Cardiac septum (tissue), 1 donor: ENCODE measurements around the gene KANTR. TPM values are rescaled to one million over a fixed set of nuclear protein-coding genes. Genes with fewer than 3 reads are reported as not detected.
A peak's percentile ranks its signal among the peaks of the same experiment; 100 is the strongest.

Source experiments
- DNase-seq: peaks from one replicate; pipeline ENCODE4 v3.0.0-alpha.2; 2020; ENCODE audit warnings: low spot score
- intact Hi-C: fragments of 100-400 bp; cut with DNase I; formaldehyde crosslinking; loops from one replicate; pipeline ENCODE4 v1.14.0; 2022
- total RNA-seq: library from RNA; stranded (reverse); fragmentation: NEBNext Ultra II Directional; extraction: Animal tissue kit (Norgen Biotek cat#: 25700); gene quantifications from one replicate; pipeline ENCODE4 v1.2.1, GENCODE V29; 2021
- donor health status: DM: no; HTN: no; CAD: no.

The KANTR gene
- total RNA-seq, 1 donor from 2014 or later = 7.2 TPM

DNA sequence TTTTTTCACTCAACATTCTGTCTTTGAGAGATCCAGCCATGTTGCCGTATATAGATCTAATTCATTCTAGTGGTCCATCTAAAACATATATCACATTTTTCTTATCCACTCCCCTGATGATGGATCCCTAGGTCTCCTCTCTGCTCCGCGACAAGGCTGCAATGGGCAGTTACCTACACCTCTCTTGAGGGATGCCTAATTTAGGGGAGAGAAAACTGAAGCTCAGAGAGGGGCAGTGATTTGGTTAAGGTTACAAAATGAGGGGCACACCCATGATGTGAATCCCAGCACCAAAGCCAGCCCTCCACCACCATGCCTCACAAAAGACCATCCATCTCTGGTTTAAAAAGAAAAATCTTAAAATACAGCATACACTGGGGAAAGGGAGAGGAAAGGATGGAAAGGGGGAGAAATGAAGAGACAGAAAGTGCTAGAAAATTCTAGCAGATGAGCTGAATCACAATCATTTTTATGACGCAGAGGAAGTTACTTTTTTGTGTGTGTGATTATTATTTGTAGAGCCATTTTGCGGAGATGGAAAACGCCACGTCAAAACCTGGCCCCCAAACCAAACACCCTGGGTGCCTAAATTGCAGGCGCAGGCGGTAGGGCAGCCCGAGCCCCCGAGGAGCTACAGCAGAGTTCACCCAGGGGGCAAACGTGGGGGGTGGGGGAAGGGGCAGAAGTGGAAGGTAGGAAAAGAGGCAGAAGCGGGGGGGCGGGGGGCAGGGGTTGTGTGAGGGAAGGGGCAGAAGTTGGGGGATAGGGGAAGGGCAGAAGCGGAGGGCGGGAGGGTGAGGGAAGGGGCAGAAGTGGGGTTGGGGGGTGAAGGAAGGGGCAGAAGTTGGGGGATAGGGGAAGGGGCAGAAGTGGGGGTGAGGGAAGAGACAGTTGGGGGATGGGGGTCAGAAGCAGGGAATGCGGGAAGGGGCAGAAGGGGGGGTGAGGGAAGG is 13.0 kb upstream of the KANTR start:
- intact Hi-C loops = no loop called here
- DNase-seq = no peak

DNA sequence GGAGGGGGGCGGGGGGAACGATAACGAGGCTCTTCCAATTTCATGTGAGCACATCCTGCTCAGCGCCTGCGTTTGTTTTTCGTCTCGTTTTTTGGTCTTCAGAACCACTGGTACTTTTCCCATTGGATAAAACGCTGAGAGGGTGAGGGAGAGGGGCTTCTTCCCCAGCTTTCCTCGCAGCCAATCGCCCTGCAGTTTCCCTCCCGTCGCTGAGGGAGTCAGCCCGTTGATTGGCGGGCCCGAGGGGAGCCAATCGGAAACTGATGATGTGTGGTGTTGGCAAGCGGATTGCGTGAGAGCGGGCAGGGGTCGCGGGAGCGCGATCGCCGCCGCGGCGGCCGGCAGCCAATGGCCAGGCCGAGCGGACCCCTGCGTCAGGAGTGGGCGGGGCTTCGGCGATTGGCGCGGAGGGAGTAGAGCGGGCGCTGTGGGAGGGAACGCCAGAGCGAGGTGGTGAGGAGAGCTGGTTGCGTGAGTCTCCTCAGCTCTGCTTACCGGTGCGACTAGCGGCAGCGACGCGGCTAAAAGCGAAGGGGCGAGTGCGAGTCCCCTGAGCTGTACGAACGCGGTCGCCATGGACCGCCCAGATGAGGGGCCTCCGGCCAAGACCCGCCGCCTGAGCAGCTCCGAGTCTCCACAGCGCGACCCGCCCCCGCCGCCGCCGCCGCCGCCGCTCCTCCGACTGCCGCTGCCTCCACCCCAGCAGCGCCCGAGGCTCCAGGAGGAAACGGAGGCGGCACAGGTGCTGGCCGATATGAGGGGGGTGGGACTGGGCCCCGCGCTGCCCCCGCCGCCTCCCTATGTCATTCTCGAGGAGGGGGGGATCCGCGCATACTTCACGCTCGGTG is 11.8 kb upstream of the KANTR start, which contains the start of gene TSPYL2:
TSPYL2 (plus strand) TSS at position 443 of the 848 bp plus-strand sequence; CDS start at position 575, 132 bp downstream.
- intact Hi-C loops = no loop called here
- peak; percentile 95 for DNase-seq

DNA sequence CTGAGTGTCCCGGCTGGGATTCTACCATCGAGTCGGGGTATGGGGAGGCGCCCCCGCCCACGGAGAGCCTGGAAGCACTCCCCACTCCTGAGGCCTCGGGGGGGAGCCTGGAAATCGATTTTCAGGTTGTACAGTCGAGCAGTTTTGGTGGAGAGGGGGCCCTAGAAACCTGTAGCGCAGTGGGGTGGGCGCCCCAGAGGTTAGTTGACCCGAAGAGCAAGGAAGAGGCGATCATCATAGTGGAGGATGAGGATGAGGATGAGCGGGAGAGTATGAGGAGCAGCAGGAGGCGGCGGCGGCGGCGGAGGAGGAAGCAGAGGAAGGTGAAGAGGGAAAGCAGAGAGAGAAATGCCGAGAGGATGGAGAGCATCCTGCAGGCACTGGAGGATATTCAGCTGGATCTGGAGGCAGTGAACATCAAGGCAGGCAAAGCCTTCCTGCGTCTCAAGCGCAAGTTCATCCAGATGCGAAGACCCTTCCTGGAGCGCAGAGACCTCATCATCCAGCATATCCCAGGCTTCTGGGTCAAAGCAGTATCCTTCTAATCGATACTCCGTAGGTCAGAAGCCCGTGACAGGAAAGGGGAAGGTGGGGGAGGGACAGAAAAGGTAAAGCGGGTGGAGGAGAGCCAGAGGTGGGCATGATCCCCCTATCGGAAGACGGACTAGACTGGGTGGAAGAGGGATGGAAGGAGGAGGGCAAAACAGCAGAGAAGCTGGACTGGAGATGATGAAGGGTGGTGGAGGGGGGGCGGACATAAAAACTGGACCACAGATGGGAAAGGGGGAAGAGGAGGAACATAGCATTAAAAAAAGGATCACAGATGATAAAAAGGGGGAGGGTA is 10.9 kb upstream of the KANTR start:
- intact Hi-C loops = no loop called here
- DNase-seq = no peak

DNA sequence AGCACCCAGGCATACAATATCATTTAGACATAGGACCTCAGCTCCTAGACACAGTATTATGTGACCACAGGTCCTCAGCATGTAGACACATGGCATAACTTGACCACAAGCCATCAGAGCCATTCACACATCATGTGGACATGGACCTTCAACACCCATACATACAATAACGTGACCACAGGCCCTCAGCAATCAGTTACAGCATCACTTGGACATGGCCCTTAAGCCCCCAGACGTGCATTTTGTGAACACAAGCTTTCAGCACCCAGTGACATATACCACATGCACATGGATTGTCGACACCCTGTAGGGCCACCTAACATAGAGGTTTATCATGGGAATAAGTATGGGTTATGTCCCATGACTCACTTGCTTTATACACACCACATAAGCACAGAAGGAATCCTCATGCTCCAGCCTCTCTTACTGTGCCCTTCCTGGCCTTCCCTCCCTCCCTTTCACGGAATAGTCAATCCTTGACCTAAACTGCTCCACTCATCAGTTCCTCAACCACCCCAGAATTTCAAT is 9.8 kb upstream of the KANTR start:
- intact Hi-C loops = no loop called here
- no peak for DNase-seq

DNA sequence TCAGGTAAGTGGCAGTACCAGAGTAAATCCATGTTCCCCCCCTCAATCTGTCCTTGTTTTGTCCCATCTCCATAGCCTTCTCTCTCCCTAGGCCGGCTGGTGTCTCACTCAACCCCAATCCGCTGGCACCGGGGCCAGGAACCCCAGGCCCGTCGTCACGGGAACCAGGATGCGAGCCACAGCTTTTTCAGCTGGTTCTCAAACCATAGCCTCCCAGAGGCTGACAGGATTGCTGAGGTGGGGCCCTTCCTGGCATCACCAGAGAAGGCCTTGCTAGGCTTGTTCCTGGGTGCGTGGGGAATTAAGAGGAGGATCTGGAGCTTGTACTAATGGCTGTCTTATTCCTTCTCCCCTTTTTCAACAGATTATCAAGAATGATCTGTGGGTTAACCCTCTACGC is 9.1 kb upstream of the KANTR start:
- no peak for DNase-seq
- intact Hi-C loops = no loop called here

DNA sequence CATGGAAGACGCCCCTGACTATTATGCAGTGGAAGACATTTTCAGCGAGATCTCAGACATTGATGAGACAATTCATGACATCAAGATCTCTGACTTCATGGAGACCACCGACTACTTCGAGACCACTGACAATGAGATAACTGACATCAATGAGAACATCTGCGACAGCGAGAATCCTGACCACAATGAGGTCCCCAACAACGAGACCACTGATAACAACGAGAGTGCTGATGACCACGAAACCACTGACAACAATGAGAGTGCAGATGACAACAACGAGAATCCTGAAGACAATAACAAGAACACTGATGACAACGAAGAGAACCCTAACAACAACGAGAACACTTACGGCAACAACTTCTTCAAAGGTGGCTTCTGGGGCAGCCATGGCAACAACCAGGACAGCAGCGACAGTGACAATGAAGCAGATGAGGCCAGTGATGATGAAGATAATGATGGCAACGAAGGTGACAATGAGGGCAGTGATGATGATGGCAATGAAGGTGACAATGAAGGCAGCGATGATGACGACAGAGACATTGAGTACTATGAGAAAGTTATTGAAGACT is 8.2 kb upstream of the KANTR start:
- DNase-seq = no peak
- intact Hi-C loops = no loop called here

DNA sequence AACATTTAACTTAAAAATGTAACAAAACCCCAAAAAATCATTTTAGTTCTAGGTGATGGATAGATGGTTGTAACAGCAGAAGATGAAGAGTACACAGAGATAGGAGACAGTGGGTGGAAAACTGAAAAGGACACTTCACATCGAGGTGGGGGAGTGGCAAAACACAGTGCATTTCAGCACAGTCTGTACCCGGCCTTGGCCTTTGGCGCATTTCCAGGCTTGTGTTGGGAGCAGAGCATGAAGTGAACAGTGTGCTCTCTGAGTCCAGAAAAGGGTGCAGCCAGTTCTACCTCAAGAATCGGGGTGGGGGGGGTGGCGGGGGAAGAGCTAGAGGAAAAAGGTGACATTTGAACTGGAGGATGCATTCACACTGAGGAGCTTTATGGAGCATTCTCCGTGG is 7.5 kb upstream of the KANTR start:
- no peak for DNase-seq
- intact Hi-C loops = no loop called here

DNA sequence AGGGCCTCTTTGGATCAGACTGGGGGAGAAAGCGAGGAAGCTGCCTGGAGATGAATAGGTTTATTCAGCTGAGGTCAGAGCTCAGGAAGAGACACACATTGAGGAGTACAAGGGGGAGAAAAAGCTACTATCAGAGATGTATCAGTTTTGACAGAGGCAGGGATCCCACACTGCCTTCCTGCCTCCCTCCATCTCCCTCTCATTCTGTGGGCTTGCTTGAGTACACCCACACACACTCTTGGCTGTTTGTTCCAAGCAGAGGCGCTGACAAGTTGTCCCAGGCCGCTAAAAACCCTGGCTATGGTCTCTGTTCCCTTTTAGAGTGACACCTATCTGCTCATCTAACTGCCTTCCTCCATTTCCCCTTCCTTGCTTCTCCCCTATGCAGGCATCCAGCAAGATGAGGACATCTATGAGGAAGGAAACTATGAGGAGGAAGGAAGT is 6.5 kb upstream of the KANTR start:
- DNase-seq = no peak
- intact Hi-C loops = no loop called here

DNA sequence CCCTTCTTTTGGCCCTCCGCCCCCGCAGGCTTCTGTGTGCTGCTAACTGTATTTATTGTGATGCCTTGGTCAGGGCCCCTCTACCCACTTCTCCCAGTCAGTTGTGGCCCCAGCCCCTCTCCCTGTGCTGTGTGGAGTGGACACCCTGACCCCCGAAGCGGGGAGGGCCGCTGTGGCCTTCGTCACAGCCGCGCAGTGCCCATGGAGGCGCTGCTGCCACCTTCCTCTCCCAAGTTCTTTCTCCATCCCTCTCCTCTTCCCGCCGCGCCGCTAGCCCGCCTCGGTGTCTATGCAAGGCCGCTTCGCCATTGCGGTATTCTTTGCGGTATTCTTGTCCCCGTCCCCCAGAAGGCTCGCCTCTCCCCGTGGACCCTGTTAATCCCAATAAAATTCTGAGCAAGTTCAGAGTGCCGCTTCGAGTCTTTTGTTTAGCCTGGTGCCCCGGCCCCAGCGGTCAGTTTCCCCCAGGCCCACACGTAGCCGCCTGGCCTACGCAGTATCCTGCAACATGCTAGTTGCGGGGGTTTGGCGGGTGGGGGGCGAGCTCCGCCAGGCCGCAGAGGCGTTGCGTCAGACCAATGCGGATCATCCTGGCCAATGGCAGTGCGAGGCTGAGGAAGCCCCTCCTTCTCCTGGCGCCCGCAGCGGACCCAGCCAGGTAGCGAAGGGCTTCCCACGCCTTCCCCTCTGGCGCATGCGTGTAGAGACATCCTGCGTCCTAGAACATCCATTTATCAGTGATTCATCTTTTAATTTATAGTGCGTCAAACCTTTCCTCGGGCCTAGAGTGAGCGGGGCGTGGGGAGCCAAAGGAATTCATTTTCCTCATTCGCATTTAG is 5.6 kb upstream of the KANTR start:
- intact Hi-C loops = loop anchor here (2.0 kb wide), 1 partner anchor 18 kb away; no protein-coding TSS in a partner anchor
- DNase-seq = peak; percentile 84

DNA sequence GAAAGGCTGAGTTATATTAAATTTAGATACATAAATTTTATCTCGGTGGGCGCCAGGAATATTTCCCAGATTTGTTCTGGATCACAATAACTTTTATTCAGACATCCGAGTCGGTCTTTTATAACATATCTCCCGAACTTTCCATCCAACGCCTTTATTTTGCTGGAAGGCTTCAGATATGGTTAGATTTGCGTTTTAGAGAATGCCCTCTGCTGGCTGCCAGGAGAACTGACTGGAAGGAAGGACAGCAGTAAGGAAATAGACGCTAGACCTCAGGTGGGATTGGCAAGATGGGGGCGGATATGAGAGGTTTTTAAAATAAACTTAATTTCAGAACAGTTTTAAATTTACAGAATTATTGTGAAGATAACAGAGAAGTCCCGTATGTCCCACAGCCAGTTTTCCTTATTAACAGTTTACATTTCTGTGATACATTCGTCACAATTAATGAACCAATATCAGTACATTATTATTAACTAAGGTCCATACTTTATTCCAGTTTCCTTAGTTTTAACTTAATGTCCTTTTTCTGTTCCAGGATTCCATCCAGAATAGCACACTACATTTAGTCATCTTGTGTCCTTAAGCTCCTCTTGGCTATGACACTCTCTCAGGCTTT is 4.6 kb upstream of the KANTR start:
- intact Hi-C loops = loop anchor here (2.0 kb wide), 1 partner anchor 19 kb away; no protein-coding TSS in a partner anchor
- no peak for DNase-seq

DNA sequence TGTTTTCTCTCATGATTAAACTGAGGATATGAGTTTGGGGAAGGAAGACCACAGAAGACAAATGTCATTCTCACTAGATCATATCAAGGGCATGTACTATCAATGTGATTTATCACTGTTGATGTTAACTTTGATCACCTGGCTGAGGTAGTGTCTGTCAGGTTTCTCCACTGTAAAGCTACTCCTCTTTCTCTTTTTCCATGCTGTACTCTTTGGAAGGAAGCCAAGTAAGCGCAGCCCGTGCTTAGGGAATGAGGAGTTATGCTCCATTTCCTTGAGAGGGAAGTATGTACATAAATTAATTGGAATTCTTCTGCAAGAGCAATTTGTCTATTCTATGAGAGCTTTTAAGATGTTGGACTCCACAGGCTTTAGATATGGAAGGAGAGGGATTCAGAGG is 4.0 kb upstream of the KANTR start:
- DNase-seq = no peak
- intact Hi-C loops = loop anchor here (2.0 to 10.0 kb wide), 2 partner anchors 19 to 135 kb away; partner anchors contain the start of gene KDM5C

DNA sequence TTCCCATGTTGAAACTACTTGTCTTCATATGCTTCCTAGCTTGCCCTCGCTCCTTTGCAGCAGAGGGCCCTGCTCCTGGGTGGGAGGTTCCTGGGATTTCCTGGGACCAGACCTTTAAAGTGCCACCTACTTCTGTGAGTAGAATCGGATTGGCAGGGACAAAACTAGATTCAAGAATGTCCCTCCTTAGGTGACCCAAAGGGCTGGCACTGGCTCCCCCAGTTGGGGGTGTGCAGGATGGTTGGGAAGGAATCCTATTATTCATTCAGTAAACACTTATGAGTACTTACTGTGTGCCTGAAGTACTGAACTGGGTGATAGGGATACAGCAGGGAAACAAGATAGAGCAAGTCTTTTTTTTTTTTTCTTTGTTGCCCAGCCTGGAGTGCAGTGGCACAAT is 2.6 kb upstream of the KANTR start:
- intact Hi-C loops = loop anchor here (10.0 kb wide), 1 partner anchor 133 kb away; the partner anchor contains the start of gene KDM5C
- DNase-seq = no peak

DNA sequence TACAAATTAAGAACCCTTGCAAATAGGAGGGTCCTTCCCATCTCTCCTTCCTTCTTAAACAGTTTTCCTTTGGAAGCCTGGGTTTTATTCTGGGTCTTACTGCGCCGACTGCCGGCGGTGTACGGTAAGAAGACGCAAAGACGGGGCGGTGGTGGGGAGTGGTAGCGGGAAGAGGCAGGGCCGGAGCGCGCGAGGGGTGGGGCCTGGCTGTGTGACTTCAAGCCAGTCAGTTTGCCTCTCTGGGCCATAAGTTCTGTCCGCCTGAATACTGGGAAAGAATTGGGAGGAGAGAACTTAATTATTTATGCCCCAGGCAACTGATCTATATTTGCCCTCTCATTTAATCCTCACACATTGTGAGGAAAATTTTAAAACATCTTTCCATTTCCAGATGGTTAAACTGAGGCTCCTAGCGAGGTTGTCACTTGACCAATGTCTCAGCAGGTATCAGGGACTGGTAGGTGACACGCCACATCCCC is 726 bp upstream of the KANTR start:
- DNase-seq = peak; percentile 88
- intact Hi-C loops = loop anchor here (10.0 kb wide), 1 partner anchor 132 kb away; the partner anchor contains the start of gene KDM5C

DNA sequence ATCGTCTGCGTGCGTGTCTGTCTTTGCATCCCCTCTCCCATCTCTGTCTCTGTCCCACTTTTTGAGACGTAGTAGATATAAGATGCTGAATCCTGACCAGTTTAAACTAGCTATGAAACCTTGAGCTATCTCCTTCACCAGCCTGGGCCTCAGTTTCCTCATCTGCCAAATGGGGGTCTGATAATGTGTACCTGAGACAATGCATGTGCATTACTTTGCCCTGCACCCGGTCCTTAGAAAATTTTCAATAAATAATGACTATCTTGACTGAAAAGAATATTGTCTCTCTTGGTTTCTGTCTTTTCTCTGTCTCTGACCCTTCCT is 602 bp downstream of the KANTR start:
- no peak for DNase-seq

DNA sequence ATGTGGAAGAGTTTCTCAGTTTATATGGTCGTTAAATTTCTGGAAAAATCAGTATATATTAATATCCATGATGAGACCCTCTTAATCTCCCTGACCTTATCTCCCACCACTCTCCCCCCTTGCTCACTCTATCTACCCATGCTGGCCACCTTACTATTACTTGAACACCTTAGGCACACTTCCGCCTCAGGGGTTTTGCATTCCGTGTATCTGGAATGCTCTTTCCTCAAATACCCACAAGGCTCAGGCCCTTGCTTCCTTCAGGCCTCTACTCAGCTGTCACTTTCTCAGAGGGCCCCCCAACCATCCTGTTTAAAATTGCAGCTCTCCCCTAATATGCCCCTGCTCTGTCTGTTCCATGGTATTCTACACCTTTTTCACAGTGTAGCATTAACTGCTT is 1.9 kb downstream of the KANTR start:
- DNase-seq = no peak
- intact Hi-C loops = loop anchor here (10.0 kb wide), 1 partner anchor 129 kb away; the partner anchor contains the start of gene KDM5C

More for the DNA sequence above, 602 bp downstream of the KANTR start:
- intact Hi-C loops = loop anchor here (10.0 kb wide), 1 partner anchor 130 kb away; the partner anchor contains the start of gene KDM5C

DNA sequence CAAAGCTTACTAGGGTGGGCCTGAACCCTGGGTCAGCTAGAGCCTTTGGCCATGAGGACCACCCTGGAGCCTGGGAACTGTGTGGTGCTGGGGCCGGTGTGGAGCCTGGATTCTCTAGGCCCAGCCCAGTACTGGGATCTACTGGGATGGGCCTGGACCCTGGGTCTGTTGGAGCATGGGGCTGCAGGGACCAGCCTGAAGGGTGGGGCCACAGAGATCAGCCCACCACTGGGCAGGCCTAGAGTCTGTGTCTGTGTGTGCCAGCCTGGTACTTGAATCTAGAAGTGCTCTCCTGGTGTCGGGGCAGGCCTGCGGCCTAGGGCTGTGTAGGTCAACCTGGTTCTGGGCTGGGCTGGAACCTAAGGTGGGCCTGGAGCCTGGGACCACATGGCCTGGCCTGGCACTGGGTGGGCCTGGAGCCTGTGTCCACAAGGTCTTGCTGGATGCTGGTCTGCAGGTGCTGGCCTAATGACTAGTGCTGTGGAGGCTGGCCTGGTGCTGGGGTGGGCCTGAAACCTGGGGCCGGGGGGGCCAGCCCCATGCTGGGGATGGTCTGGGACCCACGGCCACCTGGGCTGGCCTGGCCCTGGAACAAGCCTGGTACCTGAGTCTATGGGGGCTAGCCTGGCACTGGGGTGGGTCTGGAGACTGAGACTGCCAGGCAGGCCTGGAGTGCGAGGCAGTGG is 21.1 kb downstream of the KANTR start:
- DNase-seq = no peak
- intact Hi-C loops = no loop called here

DNA sequence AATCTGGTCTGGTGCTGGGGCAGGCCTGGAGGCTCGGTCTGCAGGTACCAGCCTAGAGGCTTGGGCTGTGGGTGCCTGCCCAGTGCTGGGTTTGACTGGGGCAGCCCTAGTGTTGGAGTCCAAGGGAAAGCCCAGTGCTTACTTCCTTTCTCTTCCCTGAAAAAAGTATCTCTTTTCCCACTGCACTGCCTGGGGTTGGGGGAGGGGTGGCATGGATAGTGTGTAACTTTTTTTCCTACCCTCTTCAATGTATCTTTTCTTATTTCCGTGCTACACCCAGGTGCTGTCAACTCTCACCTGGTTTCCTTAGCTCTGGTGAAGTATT is 21.6 kb downstream of the KANTR start:
- DNase-seq = no peak
- intact Hi-C loops = no loop called here
